ENCODE results near the gene SH2D1B. TPM values are rescaled to one million over a fixed set of nuclear protein-coding genes. Genes with fewer than 3 reads are reported as not detected.

Gene SH2D1B
- total and polyA plus RNA-seq, 4 donors: 0.17 to 0.84 (median 0.30) TPM

GRCh38 chr1:162383516-162383915 lies 28.4 kb downstream of the SH2D1B start:
- Histone ChIP-seq H3K27ac (ENCODE audit: low read depth in 1 of 2, low read length in 2 of 2) (no peak overlapping the region), H3K4me3 (ENCODE audit: low read depth in 1 of 3, low read length in 3 of 3) (no peak overlapping the region), H3K9ac (ENCODE audit: low read depth in 1 of 2, low read length in 2 of 2) (no peak overlapping the region), H3K4me1 (ENCODE audit: control insufficient read depth in 4 of 4, insufficient read depth in 4 of 4, low read length in 3 of 4) (peaks cover 0 to 8% (median 3%) of the 10 kb centered on the region in 4 donors), H3K36me3 (ENCODE audit: control insufficient read depth in 4 of 4, insufficient read depth in 3 of 4, low read depth in 1 of 4, low read length in 3 of 4) (peaks cover 0 to 13% (median 10%) of the 10 kb centered on the region in 4 donors), H3K9me3 (ENCODE audit: control insufficient read depth in 4 of 4, low read length in 3 of 4) (no peaks in the 10 kb centered on the region), H3K27me3 (ENCODE audit: control insufficient read depth in 4 of 4, insufficient read depth in 4 of 4, low read length in 3 of 4) (no peaks in the 10 kb centered on the region)
- no peak for TF ChIP-seq FOXA2 (IDR thresholded peaks at IDR 0.05)
- no peak for TF ChIP-seq HNF4G (IDR thresholded peaks at IDR 0.05)
- no peak for TF ChIP-seq RAD21 (IDR thresholded peaks at IDR 0.05)
- TF ChIP-seq, protein P1, sequence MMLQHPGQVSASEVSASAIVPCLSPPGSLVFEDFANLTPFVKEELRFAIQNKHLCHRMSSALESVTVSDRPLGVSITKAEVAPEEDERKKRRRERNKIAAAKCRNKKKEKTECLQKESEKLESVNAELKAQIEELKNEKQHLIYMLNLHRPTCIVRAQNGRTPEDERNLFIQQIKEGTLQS (IDR thresholded peaks at IDR 0.05): no peak
- no peak for TF ChIP-seq YY1 (IDR thresholded peaks at IDR 0.05)
- no peak for TF ChIP-seq EGR1 (IDR thresholded peaks at IDR 0.05; ENCODE audit: low read depth in 2 of 2)
- TF ChIP-seq, protein P2, sequence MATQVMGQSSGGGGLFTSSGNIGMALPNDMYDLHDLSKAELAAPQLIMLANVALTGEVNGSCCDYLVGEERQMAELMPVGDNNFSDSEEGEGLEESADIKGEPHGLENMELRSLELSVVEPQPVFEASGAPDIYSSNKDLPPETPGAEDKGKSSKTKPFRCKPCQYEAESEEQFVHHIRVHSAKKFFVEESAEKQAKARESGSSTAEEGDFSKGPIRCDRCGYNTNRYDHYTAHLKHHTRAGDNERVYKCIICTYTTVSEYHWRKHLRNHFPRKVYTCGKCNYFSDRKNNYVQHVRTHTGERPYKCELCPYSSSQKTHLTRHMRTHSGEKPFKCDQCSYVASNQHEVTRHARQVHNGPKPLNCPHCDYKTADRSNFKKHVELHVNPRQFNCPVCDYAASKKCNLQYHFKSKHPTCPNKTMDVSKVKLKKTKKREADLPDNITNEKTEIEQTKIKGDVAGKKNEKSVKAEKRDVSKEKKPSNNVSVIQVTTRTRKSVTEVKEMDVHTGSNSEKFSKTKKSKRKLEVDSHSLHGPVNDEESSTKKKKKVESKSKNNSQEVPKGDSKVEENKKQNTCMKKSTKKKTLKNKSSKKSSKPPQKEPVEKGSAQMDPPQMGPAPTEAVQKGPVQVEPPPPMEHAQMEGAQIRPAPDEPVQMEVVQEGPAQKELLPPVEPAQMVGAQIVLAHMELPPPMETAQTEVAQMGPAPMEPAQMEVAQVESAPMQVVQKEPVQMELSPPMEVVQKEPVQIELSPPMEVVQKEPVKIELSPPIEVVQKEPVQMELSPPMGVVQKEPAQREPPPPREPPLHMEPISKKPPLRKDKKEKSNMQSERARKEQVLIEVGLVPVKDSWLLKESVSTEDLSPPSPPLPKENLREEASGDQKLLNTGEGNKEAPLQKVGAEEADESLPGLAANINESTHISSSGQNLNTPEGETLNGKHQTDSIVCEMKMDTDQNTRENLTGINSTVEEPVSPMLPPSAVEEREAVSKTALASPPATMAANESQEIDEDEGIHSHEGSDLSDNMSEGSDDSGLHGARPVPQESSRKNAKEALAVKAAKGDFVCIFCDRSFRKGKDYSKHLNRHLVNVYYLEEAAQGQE (IDR thresholded peaks at IDR 0.05): no peak
- DNase-seq (ENCODE audit: low spot score): peak; percentile 24
- 93% methylated on average over 8 of the region's 8 CpGs for whole genome bisulfite sequencing

- peak; percentile 22 for DNase-seq (ENCODE audit: low spot score)
- peaks cover 0 to 13% (median 10%) of the 10 kb centered on the region in 4 donors for H3K36me3 ChIP-seq (ENCODE audit: control insufficient read depth in 4 of 4, insufficient read depth in 3 of 4, low read depth in 1 of 4, low read length in 3 of 4)
- 96% methylated on average over 6 of the region's 6 CpGs for WGBS
- peaks cover 0 to 4% (median 2%) of the 10 kb centered on the region in 4 donors for H3K4me1 ChIP-seq (ENCODE audit: control insufficient read depth in 4 of 4, insufficient read depth in 4 of 4, low read length in 3 of 4)
- H3K9ac ChIP-seq (ENCODE audit: low read depth in 1 of 2, low read length in 2 of 2): no peak overlapping the region
- H3K27me3 ChIP-seq (ENCODE audit: control insufficient read depth in 4 of 4, insufficient read depth in 4 of 4, low read length in 3 of 4): no peaks in the 10 kb centered on the region
- H3K9me3 ChIP-seq (ENCODE audit: control insufficient read depth in 4 of 4, low read length in 3 of 4): no peaks in the 10 kb centered on the region
- no peak overlapping the region for H3K27ac ChIP-seq (ENCODE audit: low read depth in 1 of 2, low read length in 2 of 2)
- TF ChIP-seq RXRA (IDR thresholded peaks at IDR 0.05) (no peak), ZBTB33 (IDR thresholded peaks at IDR 0.05) (no peak), SP1 (IDR thresholded peaks at IDR 0.05) (no peak), EGR1 (IDR thresholded peaks at IDR 0.05; ENCODE audit: low read depth in 2 of 2) (no peak), TAF1 (conservative IDR thresholded peaks at IDR 0.05) (no peak), GABPA (IDR thresholded peaks at IDR 0.05 in 1 of 2, conservative IDR thresholded peaks at IDR 0.05 in 1 of 2) (no peak), RAD21 (IDR thresholded peaks at IDR 0.05) (no peak), FOXA1 (IDR thresholded peaks at IDR 0.05) (no peak), MAX (IDR thresholded peaks at IDR 0.05) (no peak), HNF4A (conservative IDR thresholded peaks at IDR 0.05) (no peak), FOXA2 (IDR thresholded peaks at IDR 0.05) (no peak), NR2F2 (IDR thresholded peaks at IDR 0.05) (no peak)
- TF ChIP-seq, protein P1 (IDR thresholded peaks at IDR 0.05): no peak
- TF ChIP-seq, protein P2 (IDR thresholded peaks at IDR 0.05): no peak
- TF ChIP-seq, protein P3, sequence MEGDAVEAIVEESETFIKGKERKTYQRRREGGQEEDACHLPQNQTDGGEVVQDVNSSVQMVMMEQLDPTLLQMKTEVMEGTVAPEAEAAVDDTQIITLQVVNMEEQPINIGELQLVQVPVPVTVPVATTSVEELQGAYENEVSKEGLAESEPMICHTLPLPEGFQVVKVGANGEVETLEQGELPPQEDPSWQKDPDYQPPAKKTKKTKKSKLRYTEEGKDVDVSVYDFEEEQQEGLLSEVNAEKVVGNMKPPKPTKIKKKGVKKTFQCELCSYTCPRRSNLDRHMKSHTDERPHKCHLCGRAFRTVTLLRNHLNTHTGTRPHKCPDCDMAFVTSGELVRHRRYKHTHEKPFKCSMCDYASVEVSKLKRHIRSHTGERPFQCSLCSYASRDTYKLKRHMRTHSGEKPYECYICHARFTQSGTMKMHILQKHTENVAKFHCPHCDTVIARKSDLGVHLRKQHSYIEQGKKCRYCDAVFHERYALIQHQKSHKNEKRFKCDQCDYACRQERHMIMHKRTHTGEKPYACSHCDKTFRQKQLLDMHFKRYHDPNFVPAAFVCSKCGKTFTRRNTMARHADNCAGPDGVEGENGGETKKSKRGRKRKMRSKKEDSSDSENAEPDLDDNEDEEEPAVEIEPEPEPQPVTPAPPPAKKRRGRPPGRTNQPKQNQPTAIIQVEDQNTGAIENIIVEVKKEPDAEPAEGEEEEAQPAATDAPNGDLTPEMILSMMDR (IDR thresholded peaks at IDR 0.05; ENCODE audit: low read depth, low read length, missing input control): no peak
- H3K4me3 ChIP-seq (ENCODE audit: low read depth in 1 of 3, low read length in 3 of 3): no peak overlapping the region
These were observed 28.8 kb downstream of the SH2D1B start for GRCh38 chr1:162383091-162383490.
